HEK293T (cell line): ENCODE measurements around the gene RABAC1.

Experiments used
- CTCF ChIA-PET: fragments of 350-600 bp; formaldehyde crosslinking; extraction: SDS; loops from one replicate; lab custom pipeline; 2021; ENCODE audit warnings: antibody characterized with exemption, inconsistent platforms; lab: Yijun Ruan, JAX
- POLR2A ChIA-PET: fragments of 350-600 bp; formaldehyde crosslinking; extraction: SDS; loops from one replicate; lab custom pipeline; 2020; ENCODE audit warnings: antibody characterized with exemption, inconsistent platforms; lab: Yijun Ruan, JAX
- DNase-seq: peaks from one replicate; pipeline ENCODE4 v3.0.0; 2012; ENCODE audit warnings: mixed read lengths; ENCODE audit errors: extremely low spot score
- ARNT ChIP-seq: fragments of 450-650 bp; IDR thresholded peaks from 2 replicates; pipeline ENCODE4 v1.6.1; 2017; ENCODE audit warnings: mild to moderate bottlenecking
- BHLHE40 ChIP-seq: fragments of 450-650 bp; IDR thresholded peaks from 2 replicates; pipeline ENCODE4 v1.6.1; 2016; ENCODE audit warnings: mild to moderate bottlenecking, moderate library complexity, borderline replicate concordance
- CTBP1 ChIP-seq: fragments of 450-650 bp; IDR thresholded peaks from 2 replicates; pipeline ENCODE4 v1.6.1; 2016; ENCODE audit warnings: borderline replicate concordance
- ELF4 ChIP-seq: fragments of 450-650 bp; IDR thresholded peaks from 2 replicates; pipeline ENCODE4 v1.6.1; 2017; ENCODE audit warnings: antibody characterized with exemption
- FOXA1 ChIP-seq: fragments of 450-650 bp; IDR thresholded peaks from 2 replicates; pipeline ENCODE4 v1.6.1; 2016; ENCODE audit warnings: mild to moderate bottlenecking
- FOXK2 ChIP-seq: fragments of 450-650 bp; IDR thresholded peaks from 2 replicates; pipeline ENCODE4 v1.6.1; 2016; ENCODE audit warnings: mild to moderate bottlenecking
- FOXM1 ChIP-seq: fragments of 450-650 bp; IDR thresholded peaks from 2 replicates; pipeline ENCODE4 v1.6.1; 2017; ENCODE audit warnings: mild to moderate bottlenecking, borderline replicate concordance
- HDGF ChIP-seq: fragments of 450-650 bp; IDR thresholded peaks from 2 replicates; pipeline ENCODE4 v1.6.1; 2017; ENCODE audit warnings: antibody characterized with exemption, borderline replicate concordance
- L3MBTL2 ChIP-seq: fragments of 450-650 bp; conservative IDR thresholded peaks from 2 replicates; pipeline ENCODE4 v1.6.1; 2016; ENCODE audit warnings: mild to moderate bottlenecking
- LEF1 ChIP-seq: fragments of 450-650 bp; IDR thresholded peaks from 2 replicates; pipeline ENCODE4 v1.6.1; 2017; ENCODE audit warnings: mild to moderate bottlenecking, borderline replicate concordance
- NFRKB ChIP-seq: fragments of 450-650 bp; IDR thresholded peaks from 2 replicates; pipeline ENCODE4 v1.6.1; 2016; ENCODE audit warnings: mild to moderate bottlenecking, moderate library complexity
- PKNOX1 ChIP-seq: fragments of 450-650 bp; IDR thresholded peaks from 2 replicates; pipeline ENCODE4 v1.6.1; 2016
- SP1 ChIP-seq: fragments of 450-650 bp; IDR thresholded peaks from 2 replicates; pipeline ENCODE4 v1.6.1; 2017
- SUZ12 ChIP-seq: fragments of 450-650 bp; IDR thresholded peaks from 2 replicates; pipeline ENCODE4 v1.6.1; 2016; ENCODE audit warnings: mild to moderate bottlenecking
- TARDBP ChIP-seq: fragments of 450-650 bp; IDR thresholded peaks from 2 replicates; pipeline ENCODE4 v1.6.1; 2016
- ZNF384 ChIP-seq: fragments of 450-650 bp; IDR thresholded peaks from 2 replicates; pipeline ENCODE4 v1.6.1; 2016

Gene RABAC1

GRCh38 chr19:41990615-41991014 lies 31.5 kb upstream of the RABAC1 start:
- POLR2A ChIA-PET: no interaction called here
- no peak for DNase-seq
- no peak for TF ChIP-seq CTBP1
- no peak for TF ChIP-seq FOXM1
- no peak for TF ChIP-seq SUZ12
- no peak for TF ChIP-seq L3MBTL2
- no peak for TF ChIP-seq PKNOX1
- no peak for TF ChIP-seq FOXK2
- no peak for TF ChIP-seq TARDBP
- no peak for TF ChIP-seq LEF1
- TF ChIP-seq NFRKB: no peak
- TF ChIP-seq ELF4: no peak
- no peak for TF ChIP-seq ARNT
- no peak for TF ChIP-seq HDGF
- no peak for TF ChIP-seq SP1
- no peak for TF ChIP-seq ZNF384
- no peak for TF ChIP-seq FOXA1
- no peak for TF ChIP-seq BHLHE40
- CTCF ChIA-PET: no interaction called here

DNA sequence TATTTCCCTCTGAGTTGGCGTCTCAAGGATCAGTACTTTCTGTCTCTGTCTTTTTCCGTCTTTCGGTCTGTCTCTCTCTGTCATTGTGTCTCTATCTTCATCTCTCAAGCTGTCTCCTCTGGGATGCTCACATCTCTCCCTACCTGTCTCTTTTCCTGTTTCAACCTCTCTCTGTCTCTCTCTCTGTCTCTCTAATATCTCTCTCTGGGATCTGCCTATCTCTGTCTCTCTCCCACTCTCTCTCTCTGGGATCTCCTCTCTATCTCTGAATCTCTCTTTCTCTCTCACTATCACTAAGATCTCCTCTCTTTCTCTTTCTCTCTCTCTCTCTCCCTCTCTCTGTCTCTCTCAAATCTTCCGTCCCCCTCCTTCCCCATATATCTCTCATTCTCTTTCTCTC lies 30.9 kb upstream of the RABAC1 start:
- POLR2A ChIA-PET: no interaction called here
- CTCF ChIA-PET: no interaction called here
- no peak for TF ChIP-seq ELF4
- no peak for TF ChIP-seq NFRKB
- TF ChIP-seq TARDBP: no peak
- no peak for TF ChIP-seq CTBP1
- no peak for TF ChIP-seq FOXA1
- TF ChIP-seq BHLHE40: no peak
- no peak for TF ChIP-seq FOXM1
- no peak for TF ChIP-seq FOXK2
- no peak for TF ChIP-seq SP1
- no peak for TF ChIP-seq SUZ12
- TF ChIP-seq HDGF: no peak
- no peak for TF ChIP-seq L3MBTL2
- TF ChIP-seq ARNT: no peak
- no peak for TF ChIP-seq LEF1
- no peak for DNase-seq

GRCh38 chr19:41988947-41989346 lies 29.8 kb upstream of the RABAC1 start:
- POLR2A ChIA-PET: no interaction called here
- no peak for DNase-seq
- CTCF ChIA-PET: no interaction called here
- TF ChIP-seq NFRKB (no peak), BHLHE40 (no peak), ARNT (no peak), SUZ12 (no peak), L3MBTL2 (no peak), FOXK2 (no peak), FOXA1 (no peak), ZNF384 (no peak), PKNOX1 (no peak), ELF4 (no peak), CTBP1 (no peak), LEF1 (no peak), TARDBP (no peak), HDGF (no peak), FOXM1 (no peak), SP1 (no peak)

GRCh38 chr19:41987141-41987860 lies 28.2 kb upstream of the RABAC1 start:
- no peak for TF ChIP-seq FOXA1
- no peak for TF ChIP-seq BHLHE40
- TF ChIP-seq LEF1: no peak
- no peak for TF ChIP-seq L3MBTL2
- TF ChIP-seq ELF4: no peak
- TF ChIP-seq FOXM1: no peak
- no peak for TF ChIP-seq PKNOX1
- TF ChIP-seq ARNT: no peak
- no peak for TF ChIP-seq SP1
- no peak for TF ChIP-seq ZNF384
- TF ChIP-seq SUZ12: no peak
- TF ChIP-seq NFRKB: no peak
- no peak for TF ChIP-seq CTBP1
- TF ChIP-seq HDGF: no peak
- no peak for DNase-seq
- POLR2A ChIA-PET: interaction anchor here (0.9 kb wide), 1 partner anchor 28 kb away, joined by 4 read pairs; the partner anchor contains the start of gene RABAC1
- CTCF ChIA-PET: no interaction called here

DNA sequence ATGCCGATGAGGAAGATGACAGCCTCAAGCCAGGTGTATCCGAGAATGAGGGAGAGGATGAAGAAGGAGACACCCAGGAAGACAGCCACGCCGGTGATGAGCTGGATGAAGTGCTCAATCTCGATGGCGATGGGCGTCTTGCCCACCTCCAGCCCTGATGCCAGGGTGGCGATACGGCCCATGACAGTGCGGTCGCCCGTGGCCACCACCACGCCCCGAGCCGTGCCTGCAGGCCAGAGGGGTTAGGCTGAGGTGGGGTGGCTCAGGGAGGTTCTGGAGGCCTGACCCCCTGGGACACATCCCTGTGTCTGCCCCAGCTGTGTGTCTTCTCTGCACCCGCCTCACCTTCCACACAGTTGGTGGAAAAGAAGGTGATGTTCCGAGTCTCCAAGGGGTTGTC lies 25.8 kb upstream of the RABAC1 start:
- no peak for DNase-seq
- ChIA-PET POLR2A (no interaction called here), CTCF (interaction anchor here (0.5 kb wide), 1 partner anchor 565 kb away, joined by 7 read pairs; no protein-coding TSS in a partner anchor)
- TF ChIP-seq HDGF (no peak), ARNT (no peak), NFRKB (no peak), FOXK2 (no peak), PKNOX1 (no peak), SUZ12 (no peak), FOXM1 (no peak), TARDBP (no peak), CTBP1 (no peak), FOXA1 (no peak), L3MBTL2 (no peak), BHLHE40 (no peak), LEF1 (no peak), SP1 (no peak), ELF4 (no peak), ZNF384 (no peak)
